C4-2B (cell line): Measurements from ENCODE around the gene ARFIP2.

Experiments
- H3K27ac ChIP-seq: fragments of 450-650 bp; 2 replicates; pipeline ENCODE4 v1.5.1; 2017
- ZFX ChIP-seq: fragments of 450-650 bp; IDR thresholded peaks from 2 replicates; pipeline ENCODE4 v1.6.1; 2017
- TF ChIP-seq, protein P1 (sequence below): fragments of 450-650 bp; conservative IDR thresholded peaks from 2 replicates; pipeline ENCODE4 v1.5.1; 2017; ENCODE audit warnings: mild to moderate bottlenecking

ARFIP2 gene

GRCh38 chr11:6516865-6517264, 35.7 kb upstream of the ARFIP2 start:
- TF ChIP-seq, protein P1, sequence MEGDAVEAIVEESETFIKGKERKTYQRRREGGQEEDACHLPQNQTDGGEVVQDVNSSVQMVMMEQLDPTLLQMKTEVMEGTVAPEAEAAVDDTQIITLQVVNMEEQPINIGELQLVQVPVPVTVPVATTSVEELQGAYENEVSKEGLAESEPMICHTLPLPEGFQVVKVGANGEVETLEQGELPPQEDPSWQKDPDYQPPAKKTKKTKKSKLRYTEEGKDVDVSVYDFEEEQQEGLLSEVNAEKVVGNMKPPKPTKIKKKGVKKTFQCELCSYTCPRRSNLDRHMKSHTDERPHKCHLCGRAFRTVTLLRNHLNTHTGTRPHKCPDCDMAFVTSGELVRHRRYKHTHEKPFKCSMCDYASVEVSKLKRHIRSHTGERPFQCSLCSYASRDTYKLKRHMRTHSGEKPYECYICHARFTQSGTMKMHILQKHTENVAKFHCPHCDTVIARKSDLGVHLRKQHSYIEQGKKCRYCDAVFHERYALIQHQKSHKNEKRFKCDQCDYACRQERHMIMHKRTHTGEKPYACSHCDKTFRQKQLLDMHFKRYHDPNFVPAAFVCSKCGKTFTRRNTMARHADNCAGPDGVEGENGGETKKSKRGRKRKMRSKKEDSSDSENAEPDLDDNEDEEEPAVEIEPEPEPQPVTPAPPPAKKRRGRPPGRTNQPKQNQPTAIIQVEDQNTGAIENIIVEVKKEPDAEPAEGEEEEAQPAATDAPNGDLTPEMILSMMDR = no peak
- no peak for TF ChIP-seq ZFX
- H3K27ac ChIP-seq = no peak overlapping the region

- H3K27ac ChIP-seq = no peak overlapping the region
These were observed 24.6 kb upstream of the ARFIP2 start for GRCh38 chr11:6505577-6506240.

DNA sequence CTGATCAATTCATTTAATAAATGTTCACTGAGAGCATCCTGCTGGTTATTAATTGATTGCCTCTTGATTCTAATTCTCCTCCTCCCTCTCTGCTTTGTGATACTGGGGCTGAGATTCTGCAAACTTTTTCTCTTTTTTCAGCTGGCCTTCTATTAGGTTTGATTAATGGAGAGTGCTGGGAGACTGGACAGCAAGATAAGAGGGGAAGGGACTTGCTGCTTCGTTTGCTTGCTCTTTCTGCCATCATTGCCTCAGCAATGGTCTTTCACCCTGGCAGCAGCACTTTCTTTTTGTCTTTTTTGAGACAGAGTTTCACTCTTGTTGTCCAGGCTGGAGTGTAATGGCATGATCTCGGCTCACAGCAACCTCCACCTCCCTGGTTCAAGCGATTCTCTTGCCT, 23.0 kb upstream of the ARFIP2 start:
- no peak overlapping the region for H3K27ac ChIP-seq
- TF ChIP-seq ZFX = no peak
- TF ChIP-seq, protein P1 = no peak

More at GRCh38 chr11:6505577-6506240, 24.6 kb upstream of the ARFIP2 start:
- TF ChIP-seq, protein P1 = peak; percentile 92
- no peak for TF ChIP-seq ZFX

GRCh38 chr11:6502382-6502781, 21.3 kb upstream of the ARFIP2 start:
- TF ChIP-seq, protein P1 = no peak
- TF ChIP-seq ZFX = no peak
- no peak overlapping the region for H3K27ac ChIP-seq

DNA sequence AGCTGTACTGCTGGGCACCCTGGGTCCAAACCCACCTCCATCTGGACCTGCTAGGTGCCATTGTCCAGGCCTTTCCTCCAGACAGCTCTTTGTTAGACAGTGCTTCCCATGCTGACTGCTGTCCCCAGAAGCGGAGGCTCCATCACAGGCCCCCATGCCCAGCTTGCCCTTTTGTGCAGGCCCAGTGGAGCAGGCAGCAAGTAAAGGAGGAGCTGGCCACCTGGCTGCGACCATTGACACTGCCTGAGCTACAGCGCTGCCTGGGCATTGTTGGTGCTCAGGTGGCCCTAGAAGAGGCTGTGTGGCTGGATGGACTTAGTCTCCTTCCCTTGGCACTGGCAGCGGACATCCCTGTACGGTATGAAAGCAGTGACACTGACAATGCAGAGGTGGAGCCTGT, 17.4 kb upstream of the ARFIP2 start:
- H3K27ac ChIP-seq = no peak overlapping the region
- TF ChIP-seq, protein P1 = no peak
- TF ChIP-seq ZFX = no peak

GRCh38 chr11:6498121-6498520, 17.0 kb upstream of the ARFIP2 start:
- TF ChIP-seq, protein P1 = no peak
- TF ChIP-seq ZFX = no peak
- H3K27ac ChIP-seq = no peak overlapping the region

DNA sequence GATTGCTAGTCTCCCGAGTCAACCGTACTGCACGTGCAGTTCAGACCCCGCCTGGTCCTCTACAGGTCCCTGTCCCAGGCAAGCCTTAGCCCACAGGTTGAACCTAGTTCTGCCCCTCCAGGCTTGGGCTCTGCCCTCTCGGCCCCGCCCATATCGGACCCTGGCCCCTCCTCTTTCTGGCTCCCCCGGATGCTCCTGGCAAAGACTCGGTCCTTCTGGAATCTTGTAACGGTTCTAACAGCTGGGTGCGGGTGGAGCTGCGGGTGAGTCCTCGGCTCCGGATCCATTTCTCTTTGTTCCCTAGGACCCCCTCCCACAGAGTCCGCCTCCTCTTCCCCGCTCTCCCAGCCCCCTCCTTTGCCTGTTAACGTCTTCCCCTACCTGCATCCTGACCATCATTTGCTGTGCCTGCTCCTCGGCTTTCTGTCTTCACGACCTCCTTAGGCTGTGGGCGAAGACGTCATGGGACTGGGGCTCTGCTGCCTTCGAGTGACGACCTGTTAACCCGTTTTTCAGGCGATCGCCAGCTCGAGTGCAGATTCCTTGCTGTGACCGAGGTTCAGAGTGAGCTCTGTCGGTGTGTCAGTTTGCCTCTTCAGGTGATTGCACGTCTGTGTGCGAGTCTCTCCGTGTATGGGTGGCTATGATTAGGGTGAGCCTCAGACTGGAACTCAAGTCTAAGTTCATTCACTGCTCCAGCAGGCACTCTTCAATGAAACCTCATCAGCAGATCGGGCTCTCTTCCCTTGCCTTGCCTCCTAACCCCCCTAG, 16.1 kb upstream of the ARFIP2 start, which contains the start of gene DNHD1:
Gene DNHD1 (plus strand): TSS at position 212 of the 771 bp plus-strand sequence. CDS start 936 bp downstream, outside the sequence.
- TF ChIP-seq, protein P1 = no peak
- no peak for TF ChIP-seq ZFX
- no peak within 1 kb of the TSS for H3K27ac ChIP-seq
